K562 (cell line): ENCODE data around the gene MYO1D.

ENCODE experiments used
- BHLHE40 ChIP-seq: IDR thresholded peaks from 2 replicates; pipeline ENCODE4 v1.6.1; 2011; ENCODE audit warnings: low read length, improper control_type of control experiment
- CHD2 ChIP-seq: IDR thresholded peaks from 2 replicates; pipeline ENCODE4 v1.6.1; 2011; ENCODE audit warnings: low read depth, low read length
- DMBX1 ChIP-seq: fragments of 250-450 bp; sonication (Bioruptor Pico); IDR thresholded peaks from 2 replicates; pipeline ENCODE4 v1.8.0; 2022; ENCODE audit warnings: inconsistent platforms, mild to moderate bottlenecking, moderate library complexity, borderline replicate concordance
- NFIX ChIP-seq: fragments of 250-450 bp; sonication (Bioruptor Pico); IDR thresholded peaks from 2 replicates; pipeline ENCODE4 v1.4.0; 2020; ENCODE audit warnings: low read depth, mild to moderate bottlenecking, moderate library complexity
- POLR2AphosphoS5 ChIP-seq: IDR thresholded peaks from 2 replicates; pipeline ENCODE4 v1.6.1; 2011; ENCODE audit warnings: mild to moderate bottlenecking, low read depth, low read length, moderate library complexity; ENCODE audit not compliant: control insufficient read depth, insufficient read depth
- TCF7L2 ChIP-seq: fragments of 150-350 bp; IDR thresholded peaks from 2 replicates; pipeline ENCODE4 v1.6.1; 2016; ENCODE audit warnings: low read depth, mild to moderate bottlenecking, low read length, moderate library complexity
- TF ChIP-seq, protein P1 (sequence below): sonication (generic); formaldehyde crosslinking; IDR thresholded peaks from 2 replicates; pipeline ENCODE4 v1.8.0; 2022; ENCODE audit warnings: mild to moderate bottlenecking, missing genetic modification reagents, borderline replicate concordance

DNA sequence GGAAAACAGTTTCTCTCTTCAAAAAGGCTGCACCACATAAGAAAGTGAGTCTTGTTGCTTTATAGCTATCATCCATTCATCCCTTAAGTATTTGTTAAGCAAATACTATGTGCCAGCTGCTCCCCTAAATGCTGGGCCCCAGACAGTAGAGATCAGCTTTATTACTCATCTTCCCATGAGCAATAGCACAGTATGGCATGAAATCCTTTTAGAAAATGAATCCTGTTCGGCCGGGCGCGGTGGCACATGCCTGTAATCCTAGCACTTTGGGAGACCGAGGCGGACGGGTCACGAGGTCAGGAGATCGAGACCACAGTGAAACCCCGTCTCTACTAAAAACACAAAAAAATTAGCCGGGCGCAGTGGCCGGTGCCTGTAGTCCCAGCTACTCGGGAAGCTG is 99.5 kb downstream of the MYO1D start:
- TF ChIP-seq NFIX (CRISPR knock-in tag): no peak
- no peak for TF ChIP-seq BHLHE40
- TF ChIP-seq CHD2: no peak
- no peak for TF ChIP-seq TCF7L2
- TF ChIP-seq, protein P1, sequence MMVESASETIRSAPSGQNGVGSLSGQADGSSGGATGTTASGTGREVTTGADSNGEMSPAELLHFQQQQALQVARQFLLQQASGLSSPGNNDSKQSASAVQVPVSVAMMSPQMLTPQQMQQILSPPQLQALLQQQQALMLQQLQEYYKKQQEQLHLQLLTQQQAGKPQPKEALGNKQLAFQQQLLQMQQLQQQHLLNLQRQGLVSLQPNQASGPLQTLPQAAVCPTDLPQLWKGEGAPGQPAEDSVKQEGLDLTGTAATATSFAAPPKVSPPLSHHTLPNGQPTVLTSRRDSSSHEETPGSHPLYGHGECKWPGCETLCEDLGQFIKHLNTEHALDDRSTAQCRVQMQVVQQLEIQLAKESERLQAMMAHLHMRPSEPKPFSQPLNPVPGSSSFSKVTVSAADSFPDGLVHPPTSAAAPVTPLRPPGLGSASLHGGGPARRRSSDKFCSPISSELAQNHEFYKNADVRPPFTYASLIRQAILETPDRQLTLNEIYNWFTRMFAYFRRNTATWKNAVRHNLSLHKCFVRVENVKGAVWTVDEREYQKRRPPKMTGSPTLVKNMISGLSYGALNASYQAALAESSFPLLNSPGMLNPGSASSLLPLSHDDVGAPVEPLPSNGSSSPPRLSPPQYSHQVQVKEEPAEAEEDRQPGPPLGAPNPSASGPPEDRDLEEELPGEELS: no peak
- TF ChIP-seq POLR2AphosphoS5: no peak
- TF ChIP-seq DMBX1 (CRISPR knock-in tag): no peak
